HG03280 (cell line): ENCODE data around the gene ECEL1.
"Not testable (repeated sequence)": the region's sequence is repeated elsewhere in the genome, so short reads cannot be mapped to it uniquely, and the experiment has no call there.

Experiments used
- ATAC-seq: cut with Tn5 transposase; IDR thresholded peaks from one replicate; pipeline ENCODE4 v1.9.1; 2021; ENCODE audit warnings: mild to moderate bottlenecking, moderate library complexity; ENCODE audit not compliant: unreplicated experiment

Gene ECEL1, protein sequence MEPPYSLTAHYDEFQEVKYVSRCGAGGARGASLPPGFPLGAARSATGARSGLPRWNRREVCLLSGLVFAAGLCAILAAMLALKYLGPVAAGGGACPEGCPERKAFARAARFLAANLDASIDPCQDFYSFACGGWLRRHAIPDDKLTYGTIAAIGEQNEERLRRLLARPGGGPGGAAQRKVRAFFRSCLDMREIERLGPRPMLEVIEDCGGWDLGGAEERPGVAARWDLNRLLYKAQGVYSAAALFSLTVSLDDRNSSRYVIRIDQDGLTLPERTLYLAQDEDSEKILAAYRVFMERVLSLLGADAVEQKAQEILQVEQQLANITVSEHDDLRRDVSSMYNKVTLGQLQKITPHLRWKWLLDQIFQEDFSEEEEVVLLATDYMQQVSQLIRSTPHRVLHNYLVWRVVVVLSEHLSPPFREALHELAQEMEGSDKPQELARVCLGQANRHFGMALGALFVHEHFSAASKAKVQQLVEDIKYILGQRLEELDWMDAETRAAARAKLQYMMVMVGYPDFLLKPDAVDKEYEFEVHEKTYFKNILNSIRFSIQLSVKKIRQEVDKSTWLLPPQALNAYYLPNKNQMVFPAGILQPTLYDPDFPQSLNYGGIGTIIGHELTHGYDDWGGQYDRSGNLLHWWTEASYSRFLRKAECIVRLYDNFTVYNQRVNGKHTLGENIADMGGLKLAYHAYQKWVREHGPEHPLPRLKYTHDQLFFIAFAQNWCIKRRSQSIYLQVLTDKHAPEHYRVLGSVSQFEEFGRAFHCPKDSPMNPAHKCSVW

DNA sequence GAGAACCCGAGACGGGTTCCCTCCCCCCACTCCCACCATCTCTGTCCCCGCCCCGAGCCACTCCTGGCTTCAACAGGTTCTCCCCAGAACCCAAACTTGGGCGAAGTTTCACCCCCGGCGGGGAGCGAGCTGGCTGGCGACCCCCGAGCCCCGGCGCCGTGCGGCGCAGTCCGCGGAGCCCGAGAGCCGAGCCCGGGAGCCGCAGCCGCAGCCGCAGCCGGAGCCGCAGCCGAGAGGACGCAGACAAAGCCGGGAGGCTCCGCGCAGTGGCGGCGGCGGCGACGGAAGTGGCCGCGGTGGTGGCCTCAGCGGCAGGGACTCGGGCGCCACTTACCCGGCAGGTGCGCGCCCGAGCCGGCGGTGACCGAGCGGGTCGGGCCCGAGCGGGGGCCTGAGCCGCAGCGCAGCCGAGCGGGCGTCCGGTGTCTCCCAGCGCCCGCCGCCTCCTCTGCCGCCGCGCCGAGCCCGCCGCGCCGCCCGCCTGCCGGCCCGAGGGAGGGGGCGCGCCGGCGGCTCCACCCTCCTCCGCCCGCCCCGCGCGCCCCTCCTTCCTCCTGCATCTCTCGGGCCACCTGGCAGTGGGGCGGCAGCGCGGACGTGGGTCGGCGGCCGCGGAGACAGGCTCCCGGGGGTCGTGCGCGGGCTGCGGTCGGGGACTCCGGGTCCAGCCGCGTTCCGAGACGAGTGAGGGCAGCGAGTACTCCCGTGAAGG is at the start of gene ECEL1:
TSS of gene ECEL1 (minus strand) at position 450 of the 712 bp plus-strand sequence. CDS start 1,181 bp downstream, outside the sequence.
- ATAC-seq = no peak

DNA sequence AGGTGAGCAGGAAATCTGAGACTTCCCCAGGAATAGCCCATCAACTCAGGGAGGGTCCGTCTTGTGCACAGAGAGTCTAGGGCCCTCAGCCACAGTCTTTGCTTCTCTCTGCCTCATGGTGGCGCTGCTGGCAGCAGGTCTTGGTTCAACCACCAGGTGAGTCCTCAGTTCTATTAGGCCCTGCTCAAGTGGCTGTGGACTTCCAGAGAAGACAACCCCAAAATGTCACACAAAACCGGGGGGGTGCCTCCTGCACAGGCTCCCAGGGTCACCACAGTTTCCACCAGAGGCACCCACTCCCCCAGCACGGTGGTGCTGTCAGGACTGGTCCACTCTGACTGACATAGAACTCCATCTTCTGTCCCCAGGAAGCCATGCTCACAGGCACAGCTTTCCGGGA is 49.4 kb upstream of the ECEL1 start:
- no peak for ATAC-seq

DNA sequence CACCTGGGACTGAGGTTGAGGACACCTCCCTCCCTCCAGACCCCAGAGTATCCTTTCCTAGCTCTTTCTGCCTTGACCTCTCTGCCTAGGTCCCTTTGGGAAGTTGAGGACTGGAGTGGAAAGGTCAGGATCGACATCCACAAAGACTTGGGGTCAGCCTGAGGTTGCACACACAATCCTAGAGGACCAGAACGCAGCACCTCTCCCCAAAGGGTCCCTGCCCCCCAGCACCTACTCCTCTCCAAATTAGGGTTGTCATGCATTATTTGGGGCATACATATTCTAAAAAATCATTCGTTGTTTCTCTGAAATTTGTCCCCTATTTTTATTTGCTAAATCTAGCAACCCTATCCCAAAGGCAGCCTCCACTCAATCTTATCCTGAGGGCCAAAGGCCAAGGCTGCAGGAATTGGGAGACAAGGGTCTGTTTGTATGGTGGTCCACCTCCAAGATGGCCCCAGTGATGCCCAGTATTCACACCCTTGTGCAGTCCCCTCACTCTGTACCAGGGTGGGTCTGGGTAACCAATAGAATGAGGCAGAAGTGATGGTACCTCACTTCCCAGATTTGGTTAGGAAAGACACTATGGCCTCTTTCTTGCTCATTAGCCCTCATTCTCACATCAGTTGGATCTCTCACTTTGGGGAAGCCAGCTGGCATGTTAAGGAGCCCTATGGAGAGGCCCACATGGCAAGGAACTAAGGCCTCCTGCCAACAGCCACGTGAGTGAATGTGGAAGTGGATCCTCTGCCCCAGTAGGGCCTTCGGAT is 48.3 kb upstream of the ECEL1 start:
- no peak for ATAC-seq

DNA sequence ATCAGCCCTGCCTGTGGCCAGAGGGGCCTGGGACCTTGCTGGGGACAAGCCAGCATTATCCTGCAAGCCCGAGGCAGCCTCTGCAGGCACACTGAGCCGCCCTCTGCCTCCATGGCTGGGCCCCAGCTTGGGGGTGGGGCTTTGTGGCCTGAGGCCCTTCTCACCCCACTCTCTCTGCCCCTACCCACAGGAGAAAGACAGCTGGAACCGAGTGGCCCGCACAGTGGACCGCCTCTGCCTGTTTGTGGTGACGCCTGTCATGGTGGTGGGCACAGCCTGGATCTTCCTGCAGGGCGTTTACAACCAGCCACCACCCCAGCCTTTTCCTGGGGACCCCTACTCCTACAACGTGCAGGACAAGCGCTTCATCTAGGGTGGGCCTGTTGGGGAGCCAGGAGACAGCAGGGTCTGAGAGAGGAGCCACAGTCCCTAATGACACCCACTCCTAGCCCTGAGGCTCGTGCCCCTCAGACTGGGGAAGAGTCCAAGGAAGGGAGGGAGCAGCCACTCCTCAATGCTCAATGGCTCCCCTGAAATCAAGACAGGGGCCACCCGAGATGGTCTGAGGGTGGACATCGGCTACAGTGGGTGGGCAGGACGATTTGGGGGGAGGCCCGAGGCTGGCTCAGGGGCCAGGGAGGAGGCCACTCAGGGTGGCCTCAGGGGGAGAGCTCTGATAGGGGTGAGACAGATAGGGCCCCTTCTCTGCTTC is 47.5 kb upstream of the ECEL1 start:
- ATAC-seq = no peak

DNA sequence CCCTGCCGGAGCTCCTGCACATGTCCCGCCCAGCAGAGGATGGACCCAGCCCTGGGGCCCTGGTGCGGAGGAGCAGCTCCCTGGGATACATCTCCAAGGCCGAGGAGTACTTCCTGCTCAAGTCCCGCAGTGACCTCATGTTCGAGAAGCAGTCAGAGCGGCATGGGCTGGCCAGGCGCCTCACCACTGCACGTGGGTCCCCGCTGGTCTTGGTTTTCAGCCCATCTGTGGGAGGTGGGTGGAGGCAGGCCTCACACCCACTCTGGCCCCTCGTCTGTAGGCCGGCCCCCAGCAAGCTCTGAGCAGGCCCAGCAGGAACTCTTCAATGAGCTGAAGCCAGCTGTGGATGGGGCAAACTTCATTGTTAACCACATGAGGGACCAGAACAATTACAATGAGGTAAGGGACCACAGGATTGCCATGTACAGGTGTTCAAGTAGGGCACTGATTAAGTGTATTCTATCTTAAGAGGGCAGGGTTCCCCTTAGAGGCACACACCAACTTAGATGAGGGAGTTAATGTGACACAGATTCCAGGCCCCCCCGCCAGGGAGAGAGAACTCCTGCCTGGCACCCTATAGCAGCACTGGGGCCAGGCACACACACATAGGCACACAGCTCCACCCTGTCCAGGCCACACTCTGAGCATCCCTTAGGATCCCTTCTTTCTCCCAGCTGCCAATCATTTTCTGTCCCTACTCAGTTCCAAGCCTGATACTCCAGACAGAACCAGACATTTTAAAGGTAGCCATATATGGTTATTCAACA is 46.5 kb upstream of the ECEL1 start:
- no peak for ATAC-seq

DNA sequence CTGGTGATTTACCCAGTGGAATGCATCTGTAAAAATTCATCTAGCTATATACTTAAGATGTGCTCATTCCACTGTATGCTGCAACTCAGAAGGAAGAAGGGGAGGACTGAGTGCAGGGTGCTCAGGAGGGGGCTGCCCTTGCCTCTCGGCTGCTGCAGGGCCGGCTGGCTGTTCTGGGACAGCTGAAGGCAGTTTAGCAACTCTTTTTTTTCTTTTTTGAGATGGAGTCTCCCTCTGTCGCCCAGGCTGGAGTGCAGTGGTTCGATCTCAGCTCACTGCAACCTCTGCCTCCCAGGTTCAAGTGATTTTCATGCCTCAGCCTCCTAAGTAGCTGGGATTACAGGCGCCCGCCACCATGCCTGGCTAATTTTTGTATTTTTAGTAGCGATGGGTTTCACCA is 45.2 kb upstream of the ECEL1 start:
- not testable (repeated sequence) for ATAC-seq

DNA sequence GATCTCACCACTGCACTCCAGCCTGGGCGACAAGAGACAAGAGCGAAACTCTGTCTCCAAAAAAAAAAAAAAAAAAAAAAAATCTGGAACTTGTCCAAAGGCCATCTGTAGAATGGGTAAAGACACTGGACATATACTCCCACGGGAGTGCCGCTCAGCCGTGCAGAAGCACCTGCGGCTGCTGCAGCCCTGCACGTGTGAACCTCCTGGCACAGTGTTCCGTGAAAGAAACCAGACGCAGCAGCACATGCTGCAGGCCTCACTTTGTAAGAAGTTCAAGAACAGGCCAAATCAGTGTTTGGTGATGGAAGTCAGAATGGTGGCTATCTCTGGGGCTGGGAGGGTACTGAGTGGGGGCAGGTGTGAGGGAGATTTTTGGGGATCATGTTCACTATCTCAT is 44.8 kb upstream of the ECEL1 start:
- no peak for ATAC-seq

DNA sequence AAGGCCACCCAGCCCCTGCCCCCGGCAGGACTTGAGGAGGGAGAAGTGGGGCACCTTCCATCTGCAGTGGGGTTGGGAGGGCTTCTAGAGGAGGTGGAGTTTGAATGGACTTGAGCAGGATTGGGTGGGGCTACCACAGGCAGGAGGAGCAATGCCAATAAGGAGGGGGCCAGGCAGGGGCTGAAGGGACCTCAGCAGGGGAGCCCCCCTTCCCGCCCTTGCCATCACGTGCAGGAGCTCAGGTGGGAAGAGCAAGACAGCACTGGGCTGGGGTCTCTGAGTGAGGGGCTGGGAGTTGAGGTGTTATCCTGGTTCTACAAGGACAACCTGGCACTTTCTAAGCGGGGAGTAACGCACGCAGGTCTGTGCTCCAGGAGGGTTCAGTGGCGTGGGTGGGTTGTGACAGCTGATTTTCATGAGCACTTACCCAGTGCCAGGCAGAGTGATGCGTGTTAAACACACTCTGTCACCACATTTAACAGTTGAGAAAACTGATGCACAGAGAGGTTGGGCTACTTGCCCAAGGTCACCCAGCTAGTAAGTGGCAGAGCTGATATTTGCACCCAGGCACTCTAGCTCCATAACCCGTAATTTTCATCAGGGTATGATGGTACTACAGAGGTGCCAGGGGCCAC is 43.1 kb upstream of the ECEL1 start:
- ATAC-seq = no peak

DNA sequence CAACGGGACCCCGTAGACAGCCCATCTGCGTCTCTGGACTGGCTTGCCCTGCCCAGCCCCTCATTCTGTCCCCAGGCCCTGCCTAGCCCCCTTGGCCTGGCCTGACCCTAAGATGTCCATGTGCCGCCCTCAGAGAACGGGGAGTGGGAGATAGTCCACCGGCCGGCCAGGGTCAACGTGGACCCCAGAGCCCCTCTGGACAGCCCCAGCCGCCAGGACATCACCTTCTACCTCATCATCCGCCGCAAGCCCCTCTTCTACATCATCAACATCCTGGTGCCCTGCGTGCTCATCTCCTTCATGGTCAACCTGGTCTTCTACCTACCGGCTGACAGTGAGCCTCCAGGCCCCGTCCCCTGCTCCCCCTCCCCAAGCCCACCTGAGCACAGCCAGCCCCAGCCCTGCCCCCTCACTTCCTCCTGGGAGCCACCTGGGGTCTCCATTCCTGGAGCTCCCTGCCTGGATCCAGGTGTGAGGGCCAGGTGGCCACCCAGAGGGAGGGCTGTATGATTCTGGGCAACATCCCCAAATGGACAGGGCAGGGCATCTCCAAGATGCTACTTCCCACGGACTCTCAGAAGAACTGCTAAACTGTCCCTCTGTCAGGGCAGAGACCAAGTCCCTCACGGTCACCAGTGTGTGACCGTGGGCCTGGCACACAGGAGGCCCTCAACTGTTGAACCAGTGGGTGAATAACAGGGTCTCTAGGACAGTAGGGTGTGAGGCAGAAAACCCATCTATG is 42.3 kb upstream of the ECEL1 start:
- ATAC-seq = no peak

DNA sequence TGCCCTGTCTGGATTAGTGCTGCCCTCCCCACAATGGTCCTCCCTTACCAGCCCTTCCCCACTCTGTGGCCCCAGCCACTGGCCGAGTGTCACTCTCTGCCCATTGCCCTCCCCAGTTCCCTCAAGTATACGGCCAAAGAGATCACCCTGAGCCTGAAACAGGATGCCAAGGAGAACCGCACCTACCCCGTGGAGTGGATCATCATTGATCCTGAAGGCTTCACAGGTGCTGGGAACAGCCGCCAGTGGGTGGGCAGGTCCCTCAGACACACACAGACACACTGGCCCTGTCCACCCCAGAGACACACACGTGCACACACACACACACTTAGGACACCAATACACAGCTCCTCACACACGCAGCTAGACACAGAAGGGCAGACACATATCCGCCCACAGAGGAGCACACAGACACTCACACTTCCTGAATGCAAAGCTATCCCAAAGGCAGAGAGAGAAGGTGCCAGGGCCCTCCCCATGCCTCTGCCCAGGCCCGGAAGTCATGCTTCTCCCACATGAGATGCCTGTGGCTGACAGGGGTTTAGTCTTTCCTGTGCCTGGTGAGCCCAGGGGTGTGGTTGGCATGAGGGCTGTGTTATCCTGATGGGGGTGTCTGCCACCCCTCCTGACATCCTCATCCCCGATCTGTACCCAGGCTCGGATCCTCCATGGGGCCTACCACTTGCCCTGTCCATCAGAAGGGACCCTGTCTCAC is 41.3 kb upstream of the ECEL1 start:
- no peak for ATAC-seq

DNA sequence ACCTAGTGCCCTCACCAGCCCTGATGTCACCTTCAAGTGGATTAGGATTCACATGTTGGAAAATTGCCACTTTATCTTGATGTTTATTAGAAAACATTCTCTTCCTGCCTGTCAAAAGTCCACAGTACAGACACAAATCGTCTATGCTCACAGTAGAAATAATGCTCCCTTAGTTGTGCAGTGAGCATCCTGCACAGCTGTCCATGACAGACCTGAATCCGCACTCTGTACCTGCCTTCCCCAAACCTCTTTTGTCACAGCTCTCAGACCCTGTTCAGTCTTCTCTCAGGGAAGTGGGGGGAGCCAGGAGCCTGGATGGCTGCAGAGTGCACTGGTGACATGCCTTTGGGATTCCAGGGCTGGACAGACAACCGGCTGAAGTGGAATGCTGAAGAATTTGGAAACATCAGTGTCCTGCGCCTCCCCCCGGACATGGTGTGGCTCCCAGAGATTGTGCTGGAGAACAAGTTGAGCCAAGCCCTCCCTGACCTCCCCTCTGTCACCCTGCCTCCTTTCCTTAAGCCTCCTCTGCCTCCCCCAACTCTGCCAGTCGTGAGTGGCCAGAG is 40.4 kb upstream of the ECEL1 start:
- ATAC-seq = no peak

DNA sequence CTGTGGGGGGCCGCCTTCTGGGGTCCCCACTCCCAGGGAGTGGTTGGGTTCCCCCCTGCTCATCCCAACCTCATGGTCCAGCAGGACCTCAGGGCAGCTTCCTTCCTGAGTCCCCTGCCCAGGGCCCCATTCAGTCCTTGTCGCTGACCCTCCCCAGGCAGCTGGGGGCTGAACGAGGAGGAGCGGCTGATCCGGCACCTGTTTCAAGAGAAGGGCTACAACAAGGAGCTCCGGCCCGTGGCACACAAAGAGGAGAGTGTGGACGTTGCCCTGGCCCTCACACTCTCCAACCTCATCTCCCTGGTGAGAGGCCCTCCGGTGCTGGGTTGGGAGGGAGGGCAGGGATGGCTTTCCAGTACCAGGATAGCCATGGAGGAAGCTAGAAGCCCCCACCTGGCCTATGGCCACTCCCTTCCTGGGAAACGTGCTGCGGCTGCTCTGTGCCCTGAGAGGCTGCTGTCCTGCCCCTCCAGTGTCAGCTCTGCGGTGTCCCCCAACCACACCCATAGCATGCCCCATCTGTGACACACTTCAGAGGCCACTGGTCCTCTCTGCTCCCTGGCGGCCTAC is 38.8 kb upstream of the ECEL1 start:
- ATAC-seq = no peak

DNA sequence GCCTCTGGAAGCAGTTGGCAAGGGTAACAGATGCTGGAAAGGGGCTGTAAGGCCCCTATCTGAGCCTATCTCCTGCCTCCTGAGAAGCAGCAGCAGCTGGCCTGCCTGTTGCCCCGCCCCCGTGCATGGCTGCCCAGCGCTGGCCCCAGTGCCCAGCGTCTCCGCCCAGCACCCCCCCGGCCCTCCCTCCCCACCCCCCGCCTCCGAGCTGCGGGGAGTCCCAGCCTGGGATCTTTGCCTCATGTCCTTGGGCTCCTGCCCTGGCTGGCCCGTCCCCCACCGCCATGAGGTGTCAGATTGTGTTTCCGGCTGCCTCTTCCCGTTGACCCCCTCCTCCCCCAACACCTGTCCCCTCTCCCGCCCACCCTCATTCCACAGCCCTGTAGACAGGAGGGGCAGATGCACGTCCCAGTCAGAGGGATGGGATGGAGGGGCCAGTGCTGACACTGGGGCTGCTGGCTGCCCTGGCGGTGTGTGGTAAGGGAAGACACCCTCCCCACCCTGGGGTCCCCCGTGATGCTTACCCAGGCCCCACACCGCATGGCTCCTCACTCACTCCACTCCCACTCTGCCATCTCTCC is 38.2 kb upstream of the ECEL1 start, which contains the start of gene CHRND:
TSS of gene CHRND (plus strand) at position 370 of the 581 bp plus-strand sequence. CDS start at position 426, 56 bp downstream.
- ATAC-seq = no peak

DNA sequence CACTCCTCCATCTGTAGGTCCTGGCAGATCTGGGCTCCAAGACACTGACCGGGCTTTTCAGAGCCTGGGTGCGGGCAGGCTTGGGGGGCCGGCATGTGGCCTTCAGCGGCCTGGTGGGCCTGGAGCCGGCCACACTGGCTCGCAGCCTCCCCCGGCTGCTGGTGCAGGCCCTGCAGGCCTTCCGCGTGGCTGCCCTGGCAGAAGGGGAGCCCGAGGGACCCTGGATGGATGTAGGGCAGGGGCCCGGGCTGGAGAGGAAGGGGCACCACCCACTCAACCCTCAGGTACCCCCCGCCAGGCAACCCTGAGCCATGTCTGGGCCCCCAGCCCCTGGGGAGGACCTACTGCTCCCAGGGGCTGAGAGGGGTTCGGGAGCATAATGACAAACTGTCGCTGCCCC is 37.6 kb upstream of the ECEL1 start:
- no peak for ATAC-seq

DNA sequence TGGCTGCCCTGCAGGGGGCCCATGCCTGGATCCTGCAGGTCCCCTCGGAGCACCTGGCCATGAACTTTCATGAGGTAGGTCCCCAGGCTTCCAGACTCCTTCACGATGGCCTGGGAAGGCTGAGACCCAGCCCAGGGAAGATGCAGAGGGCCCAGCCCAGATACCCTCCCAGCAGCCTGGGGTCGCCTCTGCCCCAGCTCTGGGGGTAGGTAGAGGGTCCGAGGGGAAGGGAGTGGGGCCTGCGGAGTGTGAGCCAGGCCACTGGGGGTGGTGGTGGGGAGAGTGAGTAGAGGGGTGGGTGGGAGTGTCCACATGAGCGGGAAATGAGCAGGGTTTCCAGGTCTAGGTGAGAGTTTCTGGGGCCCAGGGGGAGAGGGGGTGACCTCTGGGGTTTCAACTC is 37.1 kb upstream of the ECEL1 start:
- ATAC-seq = no peak
